Measurements from ENCODE around the gene GHRHR.
A peak's percentile ranks its signal among the peaks of the same experiment; 100 is the strongest.

GHRHR gene

GRCh38 chr7:30968747-30969603 lies 5.2 kb downstream of the GHRHR start:
- no peak for DNase-seq (ENCODE audit: low read depth)

GRCh38 chr7:30969604-30969970 lies 5.8 kb downstream of the GHRHR start:
- no peak for DNase-seq (ENCODE audit: low read depth)

- DNase-seq (ENCODE audit: low read depth) = no peak
Observed at GRCh38 chr7:30970074-30970473, 6.3 kb downstream of the GHRHR start.

GRCh38 chr7:30970594-30971094 lies 6.9 kb downstream of the GHRHR start:
- no peak for DNase-seq (ENCODE audit: low read depth)

GRCh38 chr7:30971440-30971839 lies 7.7 kb downstream of the GHRHR start:
- DNase-seq (ENCODE audit: low read depth) = no peak

GRCh38 chr7:30971840-30972563 lies 8.2 kb downstream of the GHRHR start:
- DNase-seq (ENCODE audit: low read depth) = no peak

- no peak for DNase-seq (ENCODE audit: low read depth)
Observed at GRCh38 chr7:30973292-30973691, 9.5 kb downstream of the GHRHR start.

- no peak for DNase-seq (ENCODE audit: low read depth)
Observed at GRCh38 chr7:30973791-30974604, 10.2 kb downstream of the GHRHR start.

- no peak for DNase-seq (ENCODE audit: low read depth)
Observed at GRCh38 chr7:30974605-30975255, 11.0 kb downstream of the GHRHR start.

GRCh38 chr7:30975256-30975899 lies 11.6 kb downstream of the GHRHR start:
- DNase-seq (ENCODE audit: low read depth) = no peak

- no peak for DNase-seq (ENCODE audit: low read depth)
Observed at GRCh38 chr7:30976381-30976780, 12.6 kb downstream of the GHRHR start.

GRCh38 chr7:30977222-30977621 lies 13.5 kb downstream of the GHRHR start:
- no peak for DNase-seq (ENCODE audit: low read depth)

GRCh38 chr7:30977896-30978564 lies 14.3 kb downstream of the GHRHR start:
- no peak for DNase-seq (ENCODE audit: low read depth)

- no peak for DNase-seq (ENCODE audit: low read depth)
Observed at GRCh38 chr7:30979027-30979426, 15.3 kb downstream of the GHRHR start.

GRCh38 chr7:30980194-30980593 lies 16.4 kb downstream of the GHRHR start:
- no peak for DNase-seq (ENCODE audit: low read depth)

- DNase-seq (ENCODE audit: low read depth) = no peak
Observed at GRCh38 chr7:30980751-30981150, 17.0 kb downstream of the GHRHR start.

GRCh38 chr7:30983042-30983913 lies 19.5 kb downstream of the GHRHR start:
- DNase-seq (ENCODE audit: low read depth) = peak; percentile 30

GRCh38 chr7:30983914-30984247 lies 20.1 kb downstream of the GHRHR start:
- no peak for DNase-seq (ENCODE audit: low read depth)

- DNase-seq (ENCODE audit: low read depth) = no peak
Observed at GRCh38 chr7:30984359-30985107, 20.8 kb downstream of the GHRHR start.

All from stimulated activated CD8-positive, alpha-beta memory T cell treated with anti-CD3 and anti-CD28 coated beads, Interleukin-12 subunit alpha, Interleukin-12 subunit beta, amount 100 ng/mL, for 4 hours (primary cell).